Fibroblast of lung (primary cell): ENCODE results near the gene CAVIN3.

Experiments
- EZH2 ChIP-seq: IDR thresholded peaks from 2 replicates; pipeline ENCODE4 v1.5.1; 2012; ENCODE audit warnings: low read length, control low read depth, mild to moderate bottlenecking; ENCODE audit errors: missing control alignments
- TF ChIP-seq, protein P1 (sequence below), 2 donors: IDR thresholded peaks in 1 of 2; conservative IDR thresholded peaks in 1 of 2; 1 replicate in 1 of 2; 2 replicates in 1 of 2; pipeline ENCODE4 v1.5.1; 2011 to 2012; ENCODE audit warnings: low read length in 2 of 2, control low read depth in 1 of 2, inconsistent platforms in 1 of 2, low read depth in 1 of 2, mild to moderate bottlenecking in 1 of 2

DNA sequence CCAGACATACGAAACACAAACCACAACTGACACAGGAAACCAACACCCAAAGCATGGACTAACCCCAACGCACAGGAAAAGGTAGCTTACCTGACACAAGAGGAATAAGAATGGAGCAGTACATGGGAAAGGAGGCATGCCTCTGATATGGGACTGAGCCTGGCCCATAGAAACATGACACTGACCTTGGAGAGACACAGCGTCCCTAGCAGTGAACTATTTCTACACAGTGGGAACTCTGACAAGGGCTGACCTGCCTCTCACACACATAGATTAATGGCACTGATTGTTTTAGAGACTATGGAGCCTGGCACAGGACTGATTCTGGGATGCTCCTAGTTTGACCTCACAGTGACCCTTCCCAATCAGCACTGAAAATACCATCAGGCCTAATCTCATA lies 48.7 kb downstream of the CAVIN3 start:
- TF ChIP-seq, protein P1, sequence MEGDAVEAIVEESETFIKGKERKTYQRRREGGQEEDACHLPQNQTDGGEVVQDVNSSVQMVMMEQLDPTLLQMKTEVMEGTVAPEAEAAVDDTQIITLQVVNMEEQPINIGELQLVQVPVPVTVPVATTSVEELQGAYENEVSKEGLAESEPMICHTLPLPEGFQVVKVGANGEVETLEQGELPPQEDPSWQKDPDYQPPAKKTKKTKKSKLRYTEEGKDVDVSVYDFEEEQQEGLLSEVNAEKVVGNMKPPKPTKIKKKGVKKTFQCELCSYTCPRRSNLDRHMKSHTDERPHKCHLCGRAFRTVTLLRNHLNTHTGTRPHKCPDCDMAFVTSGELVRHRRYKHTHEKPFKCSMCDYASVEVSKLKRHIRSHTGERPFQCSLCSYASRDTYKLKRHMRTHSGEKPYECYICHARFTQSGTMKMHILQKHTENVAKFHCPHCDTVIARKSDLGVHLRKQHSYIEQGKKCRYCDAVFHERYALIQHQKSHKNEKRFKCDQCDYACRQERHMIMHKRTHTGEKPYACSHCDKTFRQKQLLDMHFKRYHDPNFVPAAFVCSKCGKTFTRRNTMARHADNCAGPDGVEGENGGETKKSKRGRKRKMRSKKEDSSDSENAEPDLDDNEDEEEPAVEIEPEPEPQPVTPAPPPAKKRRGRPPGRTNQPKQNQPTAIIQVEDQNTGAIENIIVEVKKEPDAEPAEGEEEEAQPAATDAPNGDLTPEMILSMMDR (conservative IDR thresholded peaks at IDR 0.05 in 1 of 2, IDR thresholded peaks at IDR 0.05 in 1 of 2; ENCODE audit: low read depth in 1 of 2, low read length in 2 of 2) = no peak
- no peak for TF ChIP-seq EZH2
